HG03095 (cell line): ENCODE results near the gene NIPAL1.

Source experiments
- ATAC-seq: cut with Tn5 transposase; IDR thresholded peaks from one replicate; pipeline ENCODE4 v1.9.1; 2021; ENCODE audit warnings: moderate library complexity; ENCODE audit not compliant: unreplicated experiment

Gene NIPAL1

GRCh38 chr4:48025005-48025404, 8.4 kb downstream of the NIPAL1 start:
- no peak for ATAC-seq

GRCh38 chr4:48027653-48028052, 11.1 kb downstream of the NIPAL1 start:
- peak; percentile 80 for ATAC-seq

DNA sequence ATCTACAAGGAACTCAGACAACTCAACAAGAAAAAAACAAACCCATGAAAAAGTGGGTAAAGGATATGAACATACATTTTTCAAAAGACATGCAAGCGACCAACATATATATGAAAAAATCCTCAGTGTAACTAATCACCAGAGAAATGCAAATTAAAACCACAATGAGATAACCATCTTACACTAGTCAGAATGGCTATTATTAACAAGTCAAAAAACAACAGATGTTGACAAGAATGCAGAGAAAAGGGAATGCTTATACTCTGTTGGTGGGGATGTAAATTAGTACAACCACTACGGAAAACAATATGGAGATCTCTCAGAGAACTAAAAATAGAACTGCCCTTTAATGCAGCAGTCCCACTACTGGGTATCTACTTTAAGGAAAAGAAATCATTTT, 12.1 kb downstream of the NIPAL1 start:
- ATAC-seq = peak; percentile 54

DNA sequence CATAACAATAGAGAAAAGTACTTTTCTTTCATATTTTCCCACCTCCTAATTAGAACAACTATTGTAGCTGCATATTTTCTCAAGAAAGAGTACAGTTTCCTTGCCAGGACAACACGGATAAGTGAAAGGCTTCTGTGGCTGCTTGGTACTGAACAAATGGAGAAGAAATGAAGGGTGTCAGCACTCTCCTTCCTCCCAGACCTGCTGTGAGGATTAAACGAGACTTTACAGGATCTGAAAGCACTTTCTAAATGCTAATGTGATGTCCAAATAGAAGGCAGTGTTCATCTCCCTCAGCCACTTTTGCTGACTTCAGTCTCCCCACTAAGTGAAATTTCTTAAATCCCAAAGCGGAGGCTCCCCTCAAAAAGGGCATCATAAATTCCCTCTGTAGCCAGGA, 13.9 kb downstream of the NIPAL1 start:
- no peak for ATAC-seq

- no peak for ATAC-seq
Observed at GRCh38 chr4:48031802-48032525, 15.4 kb downstream of the NIPAL1 start.

DNA sequence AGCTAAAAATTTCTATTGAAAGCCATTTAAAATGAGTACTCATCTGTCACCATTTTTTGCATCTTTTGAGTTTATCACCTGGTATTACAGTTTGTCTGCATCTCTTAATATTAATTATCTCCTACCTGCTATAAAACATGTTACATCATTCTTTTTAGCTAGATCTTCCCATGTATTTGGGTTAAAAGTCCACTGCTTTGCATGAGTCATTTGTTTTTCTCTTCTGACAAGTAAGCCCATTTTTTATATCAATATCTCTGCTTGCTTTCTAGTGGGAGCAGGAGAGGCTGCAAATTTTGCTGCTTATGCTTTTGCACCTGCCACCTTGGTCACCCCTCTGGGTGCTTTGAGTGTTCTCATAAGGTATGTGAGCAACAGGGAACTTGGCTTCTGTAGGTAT, 16.1 kb downstream of the NIPAL1 start:
- no peak for ATAC-seq

DNA sequence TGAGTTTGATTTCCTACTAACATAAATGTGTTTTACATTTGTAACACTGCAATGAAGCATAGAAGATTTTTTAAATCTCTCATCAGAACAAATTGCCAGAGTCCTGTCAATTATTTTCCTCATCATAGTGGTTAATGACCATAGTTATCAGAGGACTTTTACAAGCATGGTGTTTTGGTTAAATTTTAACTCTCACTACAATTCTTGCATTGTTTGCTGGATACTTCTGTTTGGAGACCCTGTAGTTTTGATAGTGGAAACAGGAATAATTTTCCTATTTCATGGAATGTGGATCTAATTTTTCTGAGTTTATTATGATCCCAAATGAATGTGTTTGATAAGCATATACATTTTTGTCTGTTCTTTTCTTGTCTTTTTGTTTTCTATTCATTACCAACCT, 16.8 kb downstream of the NIPAL1 start:
- ATAC-seq = no peak

DNA sequence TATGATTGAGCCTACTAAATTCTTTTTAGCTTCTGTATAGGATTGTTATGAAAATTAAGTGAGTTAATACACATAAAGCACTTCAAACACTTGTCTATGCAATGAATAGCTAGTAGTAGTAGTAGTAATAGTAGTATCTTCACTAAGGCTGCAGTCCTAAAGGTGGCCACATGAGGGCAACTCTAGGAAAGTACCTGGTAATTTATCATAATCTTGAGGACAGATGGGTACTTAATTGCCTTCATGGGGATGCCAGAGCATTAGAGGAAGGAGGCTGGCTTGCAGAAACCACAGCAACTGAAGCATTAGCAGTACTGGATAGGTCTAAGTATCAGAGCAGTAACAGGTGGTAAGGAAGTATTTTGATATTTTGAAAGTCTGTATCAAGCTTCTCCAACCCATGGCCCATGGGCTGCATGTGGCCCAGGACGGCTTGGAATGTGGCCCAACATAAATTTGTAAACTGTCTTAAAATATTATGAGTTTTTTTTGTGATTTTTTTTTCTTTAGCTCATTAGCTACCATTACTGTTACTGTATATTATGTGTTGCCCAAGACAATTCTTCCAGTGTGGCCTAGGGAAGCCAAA, 17.3 kb downstream of the NIPAL1 start:
- no peak for ATAC-seq

DNA sequence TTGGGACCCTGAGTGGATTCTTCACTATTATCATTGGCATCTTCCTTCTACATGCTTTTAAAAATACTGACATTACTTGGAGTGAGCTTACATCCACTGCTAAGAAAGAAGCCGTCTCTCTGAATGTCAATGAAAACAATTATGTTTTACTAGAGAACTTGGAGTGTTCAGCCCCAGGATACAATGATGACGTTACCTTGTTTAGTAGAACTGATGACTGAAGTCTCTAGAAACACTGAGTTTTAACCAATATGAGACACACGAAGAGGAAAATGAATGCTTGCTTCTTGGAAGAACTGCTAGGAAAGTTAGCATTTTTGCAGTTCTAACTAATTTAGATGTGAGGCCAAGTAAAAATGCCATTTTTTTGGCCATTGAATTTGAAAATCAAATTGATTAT, 19.4 kb downstream of the NIPAL1 start:
- no peak for ATAC-seq

DNA sequence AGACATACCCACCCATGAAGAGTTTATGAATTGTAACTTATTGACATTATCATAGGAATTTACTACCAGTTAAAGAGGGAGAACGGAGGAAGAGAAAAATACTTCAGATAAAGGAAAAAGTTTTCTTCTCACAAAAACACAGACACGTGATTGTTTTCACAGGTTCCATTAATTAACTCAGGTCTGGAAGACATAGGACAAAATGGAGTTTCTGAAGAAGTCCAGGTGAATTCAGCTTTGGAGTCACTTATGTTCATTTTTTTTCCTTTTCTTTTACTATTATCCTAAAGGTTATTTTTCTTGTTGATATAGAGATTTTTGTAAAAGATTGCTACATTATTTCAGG, 20.5 kb downstream of the NIPAL1 start:
- no peak for ATAC-seq

DNA sequence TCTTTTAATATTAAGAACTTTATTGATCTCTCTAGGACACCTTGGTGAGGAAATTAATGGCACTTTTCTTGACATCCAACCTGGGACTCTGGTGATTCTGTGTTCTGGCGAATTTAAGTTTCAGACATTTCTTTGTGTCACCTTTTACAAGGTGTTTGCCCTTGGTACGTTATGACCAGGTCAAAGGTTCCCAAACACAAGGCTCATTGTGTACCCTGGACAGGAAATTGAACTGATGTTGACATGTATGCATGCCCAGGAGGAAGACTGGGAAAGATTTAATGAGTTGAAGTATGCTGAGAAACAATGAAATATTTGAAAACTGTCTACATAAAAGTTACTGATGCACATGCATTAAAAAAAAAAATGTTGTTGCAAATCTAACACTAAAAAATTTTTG, 22.1 kb downstream of the NIPAL1 start:
- ATAC-seq = no peak

- ATAC-seq = no peak
Observed at GRCh38 chr4:48039561-48039960, 23.0 kb downstream of the NIPAL1 start.

GRCh38 chr4:48041535-48042137, 25.1 kb downstream of the NIPAL1 start:
- ATAC-seq = no peak

- no peak for ATAC-seq
Observed at GRCh38 chr4:48042979-48043461, 26.4 kb downstream of the NIPAL1 start.

DNA sequence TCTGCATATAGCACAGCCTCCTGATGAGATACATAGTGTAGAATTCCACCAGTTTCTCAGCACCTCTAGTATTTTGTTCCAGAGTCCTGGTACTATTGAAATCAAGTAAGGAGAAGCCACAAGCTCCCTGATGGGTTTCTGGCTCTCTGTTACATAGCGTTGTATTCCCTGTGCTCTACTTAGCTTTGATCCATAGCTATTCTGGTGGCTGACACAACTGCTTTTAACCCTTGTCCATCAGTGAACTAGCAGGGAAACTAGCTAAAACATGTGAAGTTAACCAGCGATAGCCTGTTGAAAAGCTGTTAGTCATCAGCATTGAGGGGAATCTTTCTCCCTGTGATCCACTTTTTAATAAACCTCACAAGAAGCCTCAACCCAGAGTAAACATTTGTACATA, 26.9 kb downstream of the NIPAL1 start:
- no peak for ATAC-seq

- no peak for ATAC-seq
Observed at GRCh38 chr4:48044298-48044697, 27.7 kb downstream of the NIPAL1 start.

GRCh38 chr4:48046059-48046458, 29.5 kb downstream of the NIPAL1 start:
- no peak for ATAC-seq

GRCh38 chr4:48047421-48047844, 30.9 kb downstream of the NIPAL1 start:
- ATAC-seq = peak; percentile 93

GRCh38 chr4:48047896-48048295, 31.3 kb downstream of the NIPAL1 start:
- ATAC-seq = peak; percentile 9

GRCh38 chr4:48049483-48049882, 32.9 kb downstream of the NIPAL1 start:
- no peak for ATAC-seq

DNA sequence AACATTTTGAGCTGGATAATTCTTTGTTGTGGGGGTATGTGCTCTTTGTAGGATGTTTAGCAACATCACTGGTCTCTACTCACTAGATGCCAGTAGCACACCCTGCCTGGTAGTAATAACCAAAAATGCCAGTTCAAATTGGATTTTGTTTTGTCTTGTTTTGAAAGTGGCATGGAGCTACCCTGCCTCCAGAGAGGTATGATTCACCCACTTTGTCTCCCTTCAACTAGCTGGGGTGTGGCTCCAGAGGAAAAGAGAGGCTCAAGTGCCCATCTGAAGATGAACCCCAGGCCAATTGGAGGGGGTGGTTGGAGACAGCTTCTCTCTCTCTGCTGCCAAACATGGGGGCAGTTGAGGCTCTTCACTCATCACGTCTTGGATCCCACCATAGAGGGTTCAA, 34.5 kb downstream of the NIPAL1 start:
- ATAC-seq = no peak
